GM18867 (cell line): ENCODE results near the gene HOMER2.
"Not testable (repeated sequence)": the region's sequence is repeated elsewhere in the genome, so short reads cannot be mapped to it uniquely, and the experiment has no call there.

Source experiments
- ATAC-seq: cut with Tn5 transposase; IDR thresholded peaks from one replicate; pipeline ENCODE4 v1.9.1; 2021; ENCODE audit warnings: mild to moderate bottlenecking, moderate library complexity; ENCODE audit not compliant: unreplicated experiment

HOMER2 gene

DNA sequence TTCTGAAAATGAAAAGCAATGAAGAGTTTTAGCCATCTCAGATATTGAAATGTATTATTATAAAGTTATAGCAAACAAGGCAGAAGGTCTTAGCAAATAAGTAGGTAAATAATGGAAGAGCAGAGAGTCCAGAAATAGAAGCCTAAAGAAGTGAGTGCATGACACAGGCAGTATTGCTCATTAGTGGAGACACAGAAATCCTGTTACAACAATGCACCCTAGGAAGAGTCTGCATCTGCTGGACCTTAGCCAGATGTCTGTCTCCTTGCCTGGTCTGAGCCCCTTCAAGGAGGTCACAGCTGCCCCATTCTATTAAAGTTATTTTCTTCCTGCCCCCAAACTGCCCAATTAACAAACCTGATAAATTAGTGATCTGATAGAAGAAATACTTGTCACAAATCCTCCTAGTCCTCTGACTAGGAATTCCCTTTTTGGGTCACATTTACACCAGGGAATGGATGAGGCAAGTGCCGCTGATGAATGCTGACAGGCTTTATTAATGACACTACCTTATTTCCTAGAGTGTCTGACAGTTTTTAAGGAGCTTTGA, 51.9 kb downstream of the HOMER2 start:
- ATAC-seq = no peak

DNA sequence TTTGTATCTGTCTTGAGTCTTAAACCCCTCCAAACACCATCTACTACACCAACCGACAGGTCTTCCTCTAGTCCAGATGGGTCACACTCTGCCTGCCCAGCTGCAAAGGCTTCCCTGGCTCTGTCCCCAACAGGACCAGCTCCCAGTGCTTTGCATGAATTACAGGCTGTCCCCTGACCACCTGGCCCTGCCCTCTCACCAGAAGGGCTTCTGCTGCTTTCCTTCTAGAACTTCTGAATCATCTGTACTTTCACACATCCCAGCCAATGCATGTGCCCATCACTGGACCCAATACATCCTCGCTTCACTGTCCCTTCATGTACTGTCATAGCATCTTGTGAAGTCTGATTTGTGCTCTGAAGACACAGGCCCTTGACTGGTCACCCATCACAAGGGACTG, 53.6 kb downstream of the HOMER2 start:
- no peak for ATAC-seq

DNA sequence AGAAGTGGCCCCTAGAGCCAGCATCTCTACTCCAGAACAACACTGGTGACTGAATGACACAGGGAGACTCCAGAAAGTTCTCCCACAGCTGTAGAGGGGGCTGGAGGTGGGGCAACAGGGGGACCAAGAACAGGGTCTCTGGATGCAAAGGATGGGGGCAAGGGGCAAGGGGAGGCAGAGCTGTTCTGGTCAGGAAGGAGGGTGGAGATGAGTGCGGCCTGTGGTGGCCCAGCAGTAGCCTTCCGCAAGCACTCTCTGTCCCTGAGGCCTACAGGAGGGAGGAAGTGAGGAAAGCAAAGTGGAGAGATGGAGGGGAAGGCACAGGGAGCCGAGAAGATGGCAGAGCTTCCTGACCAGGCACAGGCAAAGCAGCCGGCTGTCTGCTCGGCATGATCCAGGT, 56.5 kb downstream of the HOMER2 start:
- no peak for ATAC-seq

DNA sequence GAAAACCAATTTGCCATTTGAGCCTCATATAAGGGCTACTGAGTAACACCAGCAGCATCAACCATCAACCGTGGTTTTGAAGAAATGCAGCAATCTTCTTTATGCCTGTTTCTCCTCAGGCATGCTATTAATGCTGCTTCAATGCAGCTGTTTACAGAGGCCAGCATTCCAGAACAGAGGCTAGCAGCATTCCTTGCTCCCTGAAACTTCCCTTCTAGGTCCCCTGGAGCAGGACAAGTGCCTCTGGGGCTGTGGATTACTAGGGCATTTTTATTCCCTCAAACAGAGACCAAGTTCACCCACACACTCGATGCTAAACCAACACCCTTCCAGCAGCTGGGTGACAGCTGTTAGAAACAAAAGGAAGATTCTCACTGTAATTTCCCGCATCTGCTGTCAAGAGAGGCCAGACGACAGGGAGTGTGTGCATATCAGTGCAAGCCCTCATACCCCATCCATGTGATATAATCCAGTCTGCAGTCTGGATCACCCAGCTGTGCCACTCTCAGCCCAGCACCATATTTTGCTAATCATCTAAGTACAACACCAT, 57.5 kb downstream of the HOMER2 start:
- ATAC-seq = no peak

DNA sequence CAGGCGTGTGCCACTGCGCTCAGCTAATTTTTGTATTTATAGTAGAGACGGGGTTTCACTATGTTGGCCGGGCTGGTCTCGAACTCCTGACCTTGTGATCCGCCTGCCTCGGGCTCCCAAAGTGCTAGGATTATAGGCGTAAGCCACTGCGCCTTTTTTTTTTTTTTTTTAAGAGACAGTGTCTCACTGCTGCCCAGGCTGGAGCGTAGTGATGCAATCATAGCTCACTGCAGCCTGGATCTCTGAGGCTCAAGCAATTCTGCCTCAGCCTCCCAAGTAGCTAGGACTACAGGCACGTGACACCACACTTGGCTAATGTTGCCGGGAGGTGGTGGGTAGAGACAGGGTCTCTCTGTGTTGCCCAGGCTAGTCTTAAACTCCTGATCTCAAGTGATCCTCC, 59.0 kb downstream of the HOMER2 start:
- ATAC-seq = not testable (repeated sequence)

DNA sequence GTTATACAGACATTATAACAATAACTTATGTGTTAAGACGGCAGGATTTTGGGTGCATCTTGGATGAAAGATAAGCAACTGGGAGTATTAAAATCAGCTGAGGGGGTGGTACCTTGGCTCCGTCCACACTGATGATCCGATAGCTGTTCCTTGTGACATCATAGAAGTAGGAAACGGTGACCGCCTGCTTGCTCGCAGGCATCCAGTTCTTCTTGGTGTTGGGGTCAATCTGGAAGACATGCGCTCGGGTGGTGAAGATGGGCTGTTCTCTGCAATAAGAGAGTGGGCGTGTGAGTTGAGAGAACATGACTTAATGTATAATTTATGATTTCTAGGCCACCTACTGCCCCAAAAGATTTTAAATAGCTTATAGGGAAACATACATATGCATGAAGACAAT, 59.9 kb downstream of the HOMER2 start:
- no peak for ATAC-seq

DNA sequence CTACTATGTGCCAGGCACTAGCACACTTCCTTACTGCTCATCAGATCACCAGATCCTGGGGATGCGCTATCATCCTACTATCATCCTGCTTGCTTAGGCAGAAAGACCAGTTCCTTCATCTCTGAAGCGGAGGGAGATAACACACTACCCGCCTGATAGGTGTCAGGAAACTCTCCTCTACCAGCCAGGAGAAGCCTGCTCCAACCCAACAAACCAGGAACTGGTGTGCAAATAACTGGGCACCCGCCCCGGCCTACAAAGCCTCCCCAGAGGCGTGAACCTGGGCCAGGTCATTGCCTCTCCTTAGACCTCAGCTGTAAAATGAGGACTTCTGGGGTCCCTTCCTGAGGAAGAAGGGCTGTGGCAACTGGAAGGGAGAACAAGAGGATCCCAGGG, 61.5 kb downstream of the HOMER2 start:
- ATAC-seq = no peak

DNA sequence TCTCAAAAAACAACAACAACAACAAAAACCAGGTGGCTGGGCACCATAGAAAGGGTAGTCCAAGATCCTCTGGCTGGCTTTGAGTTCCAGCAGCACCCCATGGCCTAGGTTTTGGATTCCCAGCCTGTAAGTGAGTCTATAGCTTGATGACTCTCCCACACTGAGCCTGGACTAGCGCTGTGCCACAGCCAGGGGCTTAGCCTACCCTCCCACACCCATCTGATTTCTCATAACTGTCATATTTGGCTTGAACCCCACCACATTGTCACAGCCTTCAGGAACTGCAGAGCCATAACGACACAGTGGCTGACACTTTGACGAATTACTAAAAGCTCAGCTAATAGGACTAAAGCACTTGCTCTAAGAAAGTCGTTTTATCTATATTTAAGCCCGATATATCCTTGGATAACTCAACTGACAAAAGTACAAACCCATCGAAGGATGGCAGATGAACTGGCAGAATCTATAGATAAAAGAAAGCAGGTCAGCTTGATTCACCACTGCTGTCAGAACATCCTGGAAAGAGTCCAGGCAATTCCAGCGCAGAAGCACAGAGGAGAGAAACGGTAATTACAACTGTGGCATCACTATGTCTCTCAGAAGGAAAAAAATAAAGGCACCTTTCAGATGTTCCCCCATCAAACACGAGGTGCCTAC, 62.1 kb downstream of the HOMER2 start:
- no peak for ATAC-seq

DNA sequence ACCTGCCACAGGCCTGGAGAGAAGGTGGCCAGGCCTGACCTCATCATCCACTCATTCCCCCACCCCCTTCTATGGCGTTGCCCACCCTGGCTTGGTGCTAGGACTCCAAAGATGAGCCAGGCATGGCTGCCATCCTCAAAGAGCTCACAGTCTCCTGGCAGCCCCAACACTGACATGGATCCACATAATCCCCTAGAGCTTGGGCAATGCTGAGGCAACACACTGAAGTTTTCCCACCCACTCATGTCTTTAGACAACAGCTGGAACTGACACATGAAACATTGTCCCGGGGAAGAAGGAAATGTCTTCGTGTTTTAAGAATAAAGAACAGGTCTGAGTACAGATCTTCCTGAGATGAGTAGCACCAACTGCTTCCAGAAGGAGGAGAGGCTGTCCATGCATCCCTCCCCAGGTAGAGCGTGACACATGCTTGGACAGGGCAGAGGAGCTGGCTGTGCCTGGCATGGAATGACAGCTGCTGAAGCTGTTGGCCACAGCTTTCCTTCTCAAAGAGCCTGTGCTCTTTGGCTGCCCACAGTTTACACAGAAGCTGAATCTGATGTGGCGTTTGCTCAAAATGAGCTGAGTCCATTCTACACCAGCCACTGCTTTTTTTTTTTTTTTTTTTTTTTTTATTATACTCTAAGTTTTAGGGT, 70.1 kb downstream of the HOMER2 start:
- no peak for ATAC-seq

DNA sequence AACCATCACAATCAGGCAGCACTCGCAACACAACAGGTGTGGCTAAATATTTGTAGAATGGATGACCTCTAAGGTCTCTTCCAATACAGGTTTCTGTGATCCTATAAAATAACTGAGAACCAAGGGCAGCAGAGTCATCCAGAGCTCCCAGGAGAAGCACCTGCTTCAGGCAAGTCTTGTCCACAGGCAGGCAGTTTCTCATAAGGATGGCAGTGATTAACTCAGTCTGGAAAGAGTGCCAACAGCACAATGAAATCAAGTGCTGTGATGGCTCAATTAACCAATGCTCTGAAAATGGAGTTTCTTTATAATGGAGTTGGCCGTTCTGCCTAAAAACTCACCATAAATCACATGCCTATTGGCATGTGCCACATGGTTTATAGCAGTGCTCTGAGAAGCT, 70.8 kb downstream of the HOMER2 start:
- ATAC-seq = no peak

DNA sequence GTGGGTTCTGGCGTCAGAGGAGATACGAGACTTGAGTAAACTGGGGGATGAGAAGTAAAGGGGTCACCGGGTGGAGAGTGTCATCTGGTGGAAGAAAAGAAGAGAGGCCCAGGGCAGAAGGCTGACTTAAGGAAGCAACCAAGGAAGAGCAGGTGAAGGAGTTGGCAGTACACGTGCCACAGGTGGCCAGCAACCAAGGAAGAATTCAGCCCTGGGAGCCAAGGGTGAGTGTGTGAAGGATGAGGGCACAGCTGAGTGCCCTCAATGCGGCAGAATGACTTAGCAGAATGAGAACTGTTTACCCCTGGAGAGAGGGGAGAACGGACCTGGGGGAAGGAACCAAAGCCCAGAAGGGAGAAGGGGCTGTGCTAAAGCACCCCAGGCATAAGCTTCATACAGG, 71.8 kb downstream of the HOMER2 start:
- no peak for ATAC-seq

DNA sequence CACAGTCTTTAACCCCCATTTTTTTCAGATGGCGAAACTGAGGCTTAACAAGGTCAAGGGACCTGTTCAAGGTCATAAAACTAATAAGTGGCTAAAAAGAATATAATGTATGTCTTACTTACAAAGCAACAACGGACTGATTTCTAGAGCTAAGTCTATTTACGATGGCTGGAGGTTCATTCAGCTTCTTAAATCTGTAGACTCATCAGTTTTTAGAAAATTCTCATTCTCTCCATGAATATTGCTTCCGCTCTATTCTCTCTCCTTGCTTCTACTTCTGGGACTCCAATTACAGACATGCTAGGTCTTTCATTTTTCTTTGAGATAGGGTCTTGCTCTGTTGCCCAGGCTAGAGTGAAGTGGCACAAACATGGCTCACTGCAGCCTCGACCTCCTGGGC, 74.2 kb downstream of the HOMER2 start:
- ATAC-seq = no peak

DNA sequence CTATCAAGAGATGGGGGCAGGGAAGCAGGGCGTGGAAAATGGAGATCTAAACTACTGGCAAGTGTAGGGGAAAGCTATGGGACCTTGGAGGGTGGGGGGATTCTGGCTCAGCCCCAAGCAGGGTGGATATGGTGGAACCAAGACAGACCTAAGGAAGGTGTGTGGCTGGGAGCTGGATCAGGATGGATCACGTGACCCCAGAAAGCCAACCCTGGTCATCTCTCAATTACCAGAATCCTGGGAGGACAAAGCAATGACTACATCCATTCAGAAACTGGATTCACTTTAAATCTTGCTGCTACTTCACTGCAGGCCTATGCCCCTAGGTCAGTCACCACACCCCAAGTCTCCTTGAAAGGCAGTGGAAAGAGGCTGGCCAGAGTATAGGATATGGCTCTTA, 74.7 kb downstream of the HOMER2 start:
- no peak for ATAC-seq

DNA sequence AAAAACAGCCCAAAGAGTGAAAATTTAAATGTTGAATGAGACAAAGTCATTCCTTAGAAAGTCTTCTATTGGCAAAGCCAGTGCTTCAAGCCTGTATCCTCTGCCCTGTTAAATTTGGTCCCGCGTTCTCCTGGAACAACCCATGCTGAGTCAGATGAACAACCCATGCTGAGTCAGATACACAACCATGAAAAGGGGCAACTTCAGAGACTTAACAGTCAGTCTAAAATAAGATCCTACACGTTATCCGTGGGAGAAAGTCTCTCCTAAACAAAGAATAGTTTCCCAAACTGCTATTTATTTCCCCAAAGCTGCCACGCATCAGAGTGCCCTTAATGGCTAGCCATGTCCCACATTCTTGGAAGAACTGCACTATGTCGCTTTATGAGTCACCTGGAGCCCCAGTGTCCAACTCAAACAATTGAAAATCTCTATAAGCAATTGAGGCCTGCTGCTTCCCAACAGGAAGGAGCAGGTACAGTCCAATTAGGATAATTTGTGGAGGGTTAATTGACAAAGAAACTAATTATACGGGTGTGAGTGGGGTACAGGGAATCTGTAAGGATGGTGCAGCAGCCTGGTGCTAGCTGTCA, 77.0 kb downstream of the HOMER2 start:
- ATAC-seq = no peak

DNA sequence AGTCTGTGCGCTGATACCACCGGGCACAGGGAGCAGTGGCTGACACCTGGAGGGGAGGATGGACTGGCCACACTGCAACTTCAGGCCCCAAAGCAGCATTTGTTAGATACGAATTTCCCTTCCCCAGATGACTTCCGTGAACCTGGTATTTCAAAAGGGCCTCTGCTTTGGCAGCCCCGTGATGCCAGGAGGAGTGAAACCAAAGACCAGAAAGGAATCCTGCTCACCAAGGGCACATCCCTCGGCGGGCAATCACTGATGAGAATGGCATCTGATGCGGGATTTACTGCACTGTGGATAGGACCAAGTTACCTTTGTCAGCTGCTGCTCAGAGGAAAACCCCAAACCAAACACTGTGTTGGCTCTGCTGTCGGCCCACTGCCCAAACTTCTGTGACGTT, 77.6 kb downstream of the HOMER2 start:
- no peak for ATAC-seq

DNA sequence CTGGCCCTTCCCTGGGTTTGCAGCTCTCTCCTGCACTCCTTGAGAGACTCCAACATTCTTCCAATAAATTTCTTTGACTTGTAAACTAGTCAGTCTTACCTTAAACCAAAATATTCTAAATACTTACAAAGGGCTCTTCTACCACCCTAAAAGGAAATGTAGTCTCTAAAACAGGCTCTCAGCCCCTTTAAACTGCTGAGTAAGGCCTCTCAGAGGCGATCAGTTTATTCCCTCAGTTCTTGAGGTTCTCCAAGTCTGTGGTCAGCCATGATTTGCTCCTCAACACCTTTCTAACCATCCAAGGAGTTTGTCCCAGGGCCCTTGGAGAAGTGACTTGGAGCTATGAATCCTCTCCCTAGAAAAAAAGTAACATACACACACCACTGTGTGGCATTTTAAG, 78.3 kb downstream of the HOMER2 start:
- no peak for ATAC-seq

DNA sequence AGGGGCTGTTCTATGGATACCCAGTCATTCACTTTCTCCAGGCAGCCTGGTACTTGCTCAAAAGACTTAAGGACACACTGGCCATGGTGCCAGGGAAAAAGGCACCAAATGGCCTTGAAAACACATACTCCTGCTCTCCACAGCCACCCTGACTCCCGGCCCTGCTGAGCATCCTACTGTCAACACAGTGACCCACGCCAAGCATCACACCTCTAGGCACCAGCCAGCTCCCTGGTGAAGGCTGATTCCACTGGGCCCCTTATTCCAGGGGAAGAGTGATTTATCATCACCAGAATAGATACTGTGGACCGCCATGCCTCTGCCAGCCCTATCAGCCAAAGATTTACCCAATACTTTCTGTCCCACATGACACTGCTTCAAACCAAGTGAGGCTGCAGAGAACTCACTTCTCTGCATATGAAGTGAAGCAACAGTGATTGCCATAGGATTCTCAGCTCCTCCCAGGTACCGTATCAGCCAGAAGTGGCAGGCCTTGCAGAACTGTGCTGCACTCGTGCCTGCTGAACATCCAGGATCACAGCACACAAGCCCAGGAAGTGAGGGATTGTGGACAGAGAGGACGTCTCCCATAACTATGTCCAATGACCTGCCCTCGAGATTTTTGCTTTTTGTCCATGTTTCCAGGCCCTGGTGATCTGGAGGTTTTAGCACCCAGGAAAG, 79.4 kb downstream of the HOMER2 start:
- no peak for ATAC-seq

DNA sequence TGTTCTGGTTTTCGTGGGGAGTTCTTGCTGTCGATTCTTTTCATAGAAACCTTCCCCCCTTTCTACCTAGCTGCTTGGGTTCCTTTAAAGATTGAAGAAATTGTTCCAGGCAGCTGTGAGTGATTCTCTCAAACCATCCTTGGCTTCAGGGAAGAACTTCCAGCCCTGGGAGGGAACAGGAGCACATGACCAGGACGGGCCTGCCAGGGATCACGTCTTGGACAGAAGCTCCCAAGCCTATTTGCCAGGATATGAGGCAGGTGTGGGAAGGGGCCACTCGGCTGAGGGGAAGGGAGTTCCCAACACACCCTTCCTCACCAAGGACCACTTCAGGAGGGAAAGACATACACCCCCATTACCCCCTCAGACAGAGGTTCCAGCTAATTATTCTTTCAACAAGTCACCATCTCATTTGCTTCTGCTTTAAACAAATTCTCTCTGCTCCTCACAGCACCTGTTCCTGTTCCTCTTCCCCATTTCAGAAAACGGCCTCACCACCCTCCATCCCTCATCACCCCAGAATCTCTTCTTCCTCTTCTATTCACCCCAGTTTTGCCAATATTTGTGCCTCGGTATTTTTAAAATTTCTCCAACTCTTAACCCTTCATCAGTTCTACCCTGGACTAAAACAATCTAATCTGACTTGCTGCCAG, 80.6 kb downstream of the HOMER2 start:
- ATAC-seq = no peak

DNA sequence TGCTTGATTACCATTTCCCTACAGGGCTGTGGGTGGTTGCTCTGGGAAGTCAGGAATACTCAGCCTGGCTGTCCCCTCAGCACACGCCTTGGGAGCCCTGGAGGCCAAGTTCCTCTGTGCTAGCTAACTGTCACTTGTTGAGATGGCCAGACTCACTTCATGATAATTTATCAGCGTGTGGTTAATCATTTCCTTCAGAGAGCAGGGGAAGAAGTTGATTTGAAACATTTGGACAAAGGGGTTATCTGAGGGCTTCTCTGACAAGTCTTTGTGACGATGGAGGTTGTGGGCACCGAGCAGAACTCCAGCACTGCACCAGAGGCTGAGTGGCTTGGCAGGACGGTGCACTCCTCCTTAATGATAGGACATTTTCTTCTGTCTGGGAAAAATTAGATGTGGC, 81.2 kb downstream of the HOMER2 start:
- no peak for ATAC-seq

DNA sequence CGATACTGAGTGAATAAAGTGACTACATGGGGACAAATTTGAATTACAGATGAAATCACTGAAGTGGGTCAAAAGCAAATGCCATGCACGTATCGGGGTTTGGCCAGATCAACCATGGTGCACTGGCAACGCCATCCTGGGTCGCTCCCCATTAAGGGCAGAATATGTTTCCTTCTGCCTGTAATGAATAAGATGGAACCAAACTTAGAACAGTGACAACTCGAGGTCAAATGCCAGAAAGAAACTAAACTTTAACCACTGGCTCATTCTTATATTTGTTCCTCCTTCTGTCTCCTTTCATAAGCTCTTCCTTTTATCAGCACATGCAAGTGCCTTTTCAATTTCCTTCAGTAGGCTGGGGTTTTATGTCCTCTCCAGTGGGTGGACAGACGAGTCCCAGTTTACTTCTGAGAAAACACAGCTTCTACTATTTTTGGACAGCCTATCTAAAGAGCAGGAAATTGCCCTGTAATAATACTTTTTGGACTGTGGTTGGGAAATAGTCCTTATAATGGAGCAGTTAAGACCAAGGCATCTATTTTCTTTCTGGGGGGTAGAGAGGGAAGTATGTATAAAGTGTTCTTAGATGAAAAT, 81.7 kb downstream of the HOMER2 start:
- no peak for ATAC-seq

DNA sequence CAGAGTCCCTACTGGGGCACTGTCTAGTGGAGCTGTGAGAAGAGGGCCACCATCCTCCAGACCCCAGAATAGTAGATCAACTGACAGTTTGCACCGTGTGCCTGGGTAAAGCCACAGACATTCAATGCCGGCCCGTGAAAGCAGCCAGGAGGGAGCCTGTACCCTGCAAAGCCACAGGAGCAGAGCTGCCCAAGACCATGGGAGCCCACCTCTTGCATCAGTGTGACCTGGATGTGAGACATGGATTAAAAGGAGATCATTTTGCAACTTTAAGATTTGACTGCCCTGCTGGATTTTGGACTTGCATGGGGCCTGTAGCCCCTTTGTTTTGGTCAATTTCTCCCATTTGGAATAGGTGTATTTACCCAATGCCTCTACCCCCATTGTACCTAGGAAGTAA, 86.5 kb downstream of the HOMER2 start:
- ATAC-seq = not testable (repeated sequence)
